Ishikawa (cell line): ENCODE data around the gene CRYGA.
"Not testable (repeated sequence)": the region's sequence is repeated elsewhere in the genome, so short reads cannot be mapped to it uniquely, and the experiment has no call there.

ENCODE experiments used
- CEBPB ChIP-seq: IDR thresholded peaks from 2 replicates; pipeline ENCODE4 v1.6.1; 2012
- CREB1 ChIP-seq: IDR thresholded peaks from 2 replicates; pipeline ENCODE4 v1.6.1; 2012; ENCODE audit warnings: low read depth
- EGR1 ChIP-seq: IDR thresholded peaks from 2 replicates; pipeline ENCODE4 v1.6.1; 2012
- EP300 ChIP-seq: IDR thresholded peaks from 2 replicates; pipeline ENCODE4 v1.6.1; 2012; ENCODE audit warnings: borderline replicate concordance
- FOXM1 ChIP-seq: IDR thresholded peaks from 2 replicates; pipeline ENCODE4 v1.6.1; 2012; ENCODE audit warnings: low read depth, borderline replicate concordance
- NFIC ChIP-seq: IDR thresholded peaks from 2 replicates; pipeline ENCODE4 v1.6.1; 2012
- RAD21 ChIP-seq: IDR thresholded peaks from 2 replicates; pipeline ENCODE4 v1.6.1; 2012; ENCODE audit warnings: low read depth
- TAF1 ChIP-seq: IDR thresholded peaks from 2 replicates; pipeline ENCODE4 v1.6.1; 2012; ENCODE audit warnings: low read depth, mild to moderate bottlenecking
- TCF12 ChIP-seq: IDR thresholded peaks from 2 replicates; pipeline ENCODE4 v1.6.1; 2012; ENCODE audit warnings: low read depth
- TEAD4 ChIP-seq: IDR thresholded peaks from 2 replicates; pipeline ENCODE4 v1.6.1; 2012
- YY1 ChIP-seq: IDR thresholded peaks from 2 replicates; pipeline ENCODE4 v1.6.1; 2012; ENCODE audit warnings: low read depth
- ZBTB7A ChIP-seq: IDR thresholded peaks from 2 replicates; pipeline ENCODE4 v1.6.1; 2012; ENCODE audit warnings: low read depth
- TF ChIP-seq, protein P1 (sequence below): IDR thresholded peaks from 2 replicates; pipeline ENCODE4 v1.6.1; 2012; ENCODE audit warnings: low read depth, mild to moderate bottlenecking
- TF ChIP-seq, protein P2 (sequence below): IDR thresholded peaks from 2 replicates; pipeline ENCODE4 v1.6.1; 2012
- TF ChIP-seq, protein P3 (sequence below): IDR thresholded peaks from 2 replicates; pipeline ENCODE4 v1.6.1; 2012

The CRYGA gene

DNA sequence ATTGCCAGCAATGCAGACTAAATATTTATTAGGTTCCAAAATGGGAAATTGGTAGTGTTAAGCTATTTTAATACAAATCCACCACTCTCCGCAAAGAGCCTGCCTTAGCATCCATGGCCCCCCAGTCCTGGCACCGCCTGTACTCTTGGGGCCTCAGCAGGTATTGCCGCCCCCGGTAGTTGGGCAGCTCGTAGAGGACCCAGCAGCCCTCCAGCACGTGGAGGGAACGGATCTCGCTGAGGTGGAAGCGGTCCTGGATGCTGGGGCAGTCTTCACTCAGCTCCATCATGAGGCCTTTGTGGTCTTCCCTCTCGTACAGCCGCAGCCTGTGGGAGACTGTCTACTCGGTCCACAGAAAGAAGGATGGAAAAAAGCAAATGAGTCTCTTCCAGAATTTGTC lies 35.3 kb downstream of the CRYGA start:
- TF ChIP-seq TEAD4: no peak
- no peak for TF ChIP-seq YY1
- no peak for TF ChIP-seq RAD21
- TF ChIP-seq NFIC: no peak
- TF ChIP-seq EGR1: no peak
- no peak for TF ChIP-seq CEBPB

DNA sequence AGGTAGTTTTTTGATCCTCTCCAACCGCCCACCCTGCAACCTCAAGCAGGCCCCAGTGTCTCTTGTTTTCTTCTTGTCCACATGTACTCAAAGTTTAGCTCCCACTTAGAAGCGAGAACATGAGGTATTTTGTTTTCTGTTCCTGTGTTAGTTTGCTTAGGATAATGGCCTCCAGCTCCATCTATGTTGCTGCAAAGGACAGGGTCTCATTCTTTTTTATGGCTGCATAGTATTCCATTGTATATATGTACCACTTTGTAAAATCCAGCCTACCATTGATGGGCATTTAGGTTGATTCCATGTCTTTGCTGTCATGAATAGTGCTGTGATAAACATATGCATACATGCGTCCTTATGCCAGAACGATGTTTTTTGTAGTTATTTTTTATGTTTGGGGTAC lies 36.3 kb downstream of the CRYGA start:
- TF ChIP-seq TAF1 (no peak), YY1 (no peak), TEAD4 (no peak), RAD21 (no peak)

DNA sequence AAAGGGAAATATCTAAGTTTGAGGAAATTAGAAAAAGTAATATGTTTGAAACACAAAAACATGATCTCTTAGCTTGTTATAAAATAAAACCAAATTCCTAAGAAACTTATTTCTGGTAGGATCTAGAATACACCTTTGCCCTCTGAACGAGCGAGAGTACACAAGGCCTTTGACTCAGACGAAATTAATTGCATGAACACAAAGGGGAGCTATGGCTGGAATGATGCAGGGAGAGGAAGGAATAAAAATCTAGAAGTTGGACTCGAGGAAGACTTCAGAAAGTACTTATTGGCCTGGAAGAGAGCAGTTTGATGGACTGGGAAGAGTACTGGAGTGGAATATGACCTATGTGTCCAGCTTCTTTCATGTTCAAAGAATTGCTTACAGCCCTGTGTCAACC lies 38.1 kb downstream of the CRYGA start:
- no peak for TF ChIP-seq TEAD4
- TF ChIP-seq EGR1: no peak
- TF ChIP-seq, protein P1, sequence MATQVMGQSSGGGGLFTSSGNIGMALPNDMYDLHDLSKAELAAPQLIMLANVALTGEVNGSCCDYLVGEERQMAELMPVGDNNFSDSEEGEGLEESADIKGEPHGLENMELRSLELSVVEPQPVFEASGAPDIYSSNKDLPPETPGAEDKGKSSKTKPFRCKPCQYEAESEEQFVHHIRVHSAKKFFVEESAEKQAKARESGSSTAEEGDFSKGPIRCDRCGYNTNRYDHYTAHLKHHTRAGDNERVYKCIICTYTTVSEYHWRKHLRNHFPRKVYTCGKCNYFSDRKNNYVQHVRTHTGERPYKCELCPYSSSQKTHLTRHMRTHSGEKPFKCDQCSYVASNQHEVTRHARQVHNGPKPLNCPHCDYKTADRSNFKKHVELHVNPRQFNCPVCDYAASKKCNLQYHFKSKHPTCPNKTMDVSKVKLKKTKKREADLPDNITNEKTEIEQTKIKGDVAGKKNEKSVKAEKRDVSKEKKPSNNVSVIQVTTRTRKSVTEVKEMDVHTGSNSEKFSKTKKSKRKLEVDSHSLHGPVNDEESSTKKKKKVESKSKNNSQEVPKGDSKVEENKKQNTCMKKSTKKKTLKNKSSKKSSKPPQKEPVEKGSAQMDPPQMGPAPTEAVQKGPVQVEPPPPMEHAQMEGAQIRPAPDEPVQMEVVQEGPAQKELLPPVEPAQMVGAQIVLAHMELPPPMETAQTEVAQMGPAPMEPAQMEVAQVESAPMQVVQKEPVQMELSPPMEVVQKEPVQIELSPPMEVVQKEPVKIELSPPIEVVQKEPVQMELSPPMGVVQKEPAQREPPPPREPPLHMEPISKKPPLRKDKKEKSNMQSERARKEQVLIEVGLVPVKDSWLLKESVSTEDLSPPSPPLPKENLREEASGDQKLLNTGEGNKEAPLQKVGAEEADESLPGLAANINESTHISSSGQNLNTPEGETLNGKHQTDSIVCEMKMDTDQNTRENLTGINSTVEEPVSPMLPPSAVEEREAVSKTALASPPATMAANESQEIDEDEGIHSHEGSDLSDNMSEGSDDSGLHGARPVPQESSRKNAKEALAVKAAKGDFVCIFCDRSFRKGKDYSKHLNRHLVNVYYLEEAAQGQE: no peak
- TF ChIP-seq CREB1: no peak
- TF ChIP-seq CEBPB: no peak
- no peak for TF ChIP-seq FOXM1
- no peak for TF ChIP-seq TAF1
- TF ChIP-seq ZBTB7A: no peak
- TF ChIP-seq, protein P2, sequence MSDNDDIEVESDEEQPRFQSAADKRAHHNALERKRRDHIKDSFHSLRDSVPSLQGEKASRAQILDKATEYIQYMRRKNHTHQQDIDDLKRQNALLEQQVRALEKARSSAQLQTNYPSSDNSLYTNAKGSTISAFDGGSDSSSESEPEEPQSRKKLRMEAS: no peak
- TF ChIP-seq YY1: no peak
- no peak for TF ChIP-seq TCF12
- TF ChIP-seq NFIC: no peak
- TF ChIP-seq EP300: no peak
- TF ChIP-seq RAD21: no peak
- TF ChIP-seq, protein P3, sequence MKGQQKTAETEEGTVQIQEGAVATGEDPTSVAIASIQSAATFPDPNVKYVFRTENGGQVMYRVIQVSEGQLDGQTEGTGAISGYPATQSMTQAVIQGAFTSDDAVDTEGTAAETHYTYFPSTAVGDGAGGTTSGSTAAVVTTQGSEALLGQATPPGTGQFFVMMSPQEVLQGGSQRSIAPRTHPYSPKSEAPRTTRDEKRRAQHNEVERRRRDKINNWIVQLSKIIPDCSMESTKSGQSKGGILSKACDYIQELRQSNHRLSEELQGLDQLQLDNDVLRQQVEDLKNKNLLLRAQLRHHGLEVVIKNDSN: no peak

DNA sequence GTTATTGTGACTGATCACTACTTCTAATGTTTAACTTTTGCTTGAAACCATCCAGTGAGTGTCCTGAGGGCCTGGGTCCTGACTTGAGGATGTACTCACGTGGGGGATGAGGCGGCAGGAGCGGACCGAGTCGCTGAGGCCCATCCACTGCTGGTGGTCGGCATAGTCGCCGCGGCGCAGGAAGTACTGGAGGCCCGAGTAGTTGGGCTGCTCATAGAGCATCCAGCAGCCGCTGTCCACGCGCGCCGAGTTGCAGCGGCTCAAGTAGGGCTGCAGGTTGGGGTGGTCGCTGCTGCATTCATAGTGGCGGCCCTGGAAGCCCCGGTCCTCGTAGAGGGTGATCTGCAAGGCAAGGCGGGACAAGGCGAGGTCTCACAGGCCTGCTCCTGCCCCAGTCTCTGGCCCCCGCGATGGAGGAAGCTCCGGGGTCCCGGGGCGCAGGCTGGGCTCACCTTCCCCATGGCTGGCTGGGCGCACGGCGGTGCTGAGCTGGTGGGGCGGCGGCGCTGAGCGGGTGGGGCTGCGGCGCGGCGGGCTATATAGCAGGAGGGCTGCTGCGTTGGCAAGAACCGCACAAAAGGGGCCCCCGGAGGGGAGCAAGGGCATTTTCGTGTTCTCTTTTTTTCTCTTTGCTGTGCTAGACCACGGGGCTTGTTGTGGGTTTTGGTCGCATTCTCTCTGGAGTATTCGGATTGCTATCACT lies 39.2 kb downstream of the CRYGA start, which contains the start of gene CRYGD:
Gene CRYGD (minus strand): TSS at position 512 of the 703 bp plus-strand sequence. CDS start 51 bp downstream, at position 461.
- TF ChIP-seq ZBTB7A, RAD21, CREB1: not testable (repeated sequence)

DNA sequence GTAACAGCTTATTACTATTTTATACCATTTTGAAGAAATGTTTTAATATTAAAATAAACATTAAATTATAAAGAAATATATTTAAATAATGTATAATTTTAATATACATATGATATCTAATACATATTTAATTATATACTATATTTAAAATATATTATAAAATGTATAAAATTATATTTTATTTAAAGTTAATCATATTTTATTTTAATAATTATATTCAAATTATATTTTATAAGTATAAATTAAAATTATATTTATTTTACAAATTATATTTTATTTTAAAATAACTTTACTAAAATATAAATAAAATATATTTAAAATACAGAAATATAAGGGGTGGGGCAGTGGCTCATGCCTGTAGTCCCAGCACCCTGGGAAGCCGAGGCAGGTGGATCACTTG lies 41.1 kb downstream of the CRYGA start:
- TF ChIP-seq EP300: no peak
- TF ChIP-seq TAF1: no peak
- TF ChIP-seq, protein P2: no peak
- no peak for TF ChIP-seq YY1
- TF ChIP-seq, protein P3: no peak

DNA sequence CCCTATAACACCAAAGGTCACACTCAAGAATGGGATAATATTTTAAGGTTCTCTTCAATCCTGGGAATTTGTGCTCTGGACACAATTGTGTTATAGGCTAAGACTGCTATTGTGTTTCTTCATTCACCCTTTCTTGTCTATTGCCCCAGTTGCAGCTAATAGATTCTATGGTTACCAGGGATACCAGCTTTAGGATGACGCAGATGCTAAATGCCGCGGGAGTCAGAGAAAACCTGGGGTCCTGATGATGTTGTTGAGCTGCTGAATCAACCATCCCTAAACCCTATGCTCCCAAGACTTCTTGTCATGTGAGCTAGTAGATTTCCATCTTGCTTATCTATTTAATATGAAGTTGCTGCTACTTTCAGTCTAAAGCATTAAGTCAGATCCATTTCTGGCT lies 44.5 kb downstream of the CRYGA start:
- TF ChIP-seq TEAD4 (no peak), FOXM1 (no peak), CREB1 (no peak), NFIC (no peak), ZBTB7A (no peak)
- TF ChIP-seq, protein P2: no peak

DNA sequence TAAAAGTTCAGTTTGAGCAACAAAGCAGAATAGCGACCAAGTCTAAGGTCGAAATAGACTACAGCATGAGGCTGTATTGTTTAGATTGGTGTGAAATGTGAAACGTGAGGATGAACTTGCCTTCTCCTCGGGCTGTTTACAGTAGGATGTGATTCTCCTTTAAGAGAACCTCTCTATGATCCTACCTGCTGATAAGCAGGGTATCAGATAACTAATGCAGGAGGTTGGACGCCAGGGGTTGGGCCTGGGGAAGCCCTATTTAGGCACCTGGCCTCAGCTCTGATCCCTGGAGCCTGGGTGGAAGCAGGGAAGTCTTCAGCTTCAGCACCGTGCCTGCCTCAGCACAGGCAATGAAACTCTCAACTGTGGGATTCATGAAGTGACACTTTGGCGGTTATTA lies 50.4 kb downstream of the CRYGA start:
- no peak for TF ChIP-seq ZBTB7A
- TF ChIP-seq TCF12: no peak
